Activated CD8-positive, alpha-beta T cell treated with anti-CD3 and anti-CD28 coated beads for 36 hours (primary cell): ENCODE data around the gene BMP10. TPM values are rescaled to one million over a fixed set of nuclear protein-coding genes. Genes with fewer than 3 reads are reported as not detected.
A peak's percentile ranks its signal among the peaks of the same experiment; 100 is the strongest.

ENCODE experiments used
- ATAC-seq: fragments of 200-7000 bp; cut with Tn5 transposase; one replicate; pipeline ENCODE4 v1.10.0; 2021; ENCODE audit warnings: mild to moderate bottlenecking, moderate library complexity
- CTCF ChIA-PET: fragments of 350-600 bp; sonication (Branson Sonifier 250); formaldehyde crosslinking; loops from one replicate; lab custom pipeline; 2021; ENCODE audit warnings: antibody characterized with exemption; lab: Charles Lee
- POLR2A ChIA-PET: fragments of 350-600 bp; sonication (Branson Sonifier 250); formaldehyde crosslinking; loops from one replicate; lab custom pipeline; 2021; ENCODE audit warnings: antibody characterized with exemption; lab: Charles Lee
- DNase-seq: peaks from one replicate; pipeline ENCODE4 v3.0.0-alpha.2; 2020
- H3K27ac Mint-ChIP-seq: one replicate; pipeline ENCODE4 v1.8.0; 2021; ENCODE audit warnings: mild to moderate bottlenecking, mixed read lengths
- H3K27me3 Mint-ChIP-seq: one replicate; pipeline ENCODE4 v1.8.0; 2021; ENCODE audit warnings: mixed read lengths
- H3K36me3 Mint-ChIP-seq: one replicate; pipeline ENCODE4 v1.8.0; 2021; ENCODE audit warnings: low read depth, mixed read lengths
- H3K4me1 Mint-ChIP-seq: one replicate; pipeline ENCODE4 v1.8.0; 2021; ENCODE audit warnings: low read depth, mixed read lengths
- H3K4me3 Mint-ChIP-seq: one replicate; pipeline ENCODE4 v1.8.0; 2021; ENCODE audit warnings: mild to moderate bottlenecking, moderate library complexity, mixed read lengths
- H3K9me3 Mint-ChIP-seq: one replicate; pipeline ENCODE4 v1.8.0; 2021; ENCODE audit warnings: mixed read lengths
- intact Hi-C: fragments of 100-400 bp; cut with micrococcal nuclease; formaldehyde crosslinking; loops from one replicate; pipeline ENCODE4 v1.10.0; 2022
- total RNA-seq, 2 experiments: library from RNA; stranded (reverse); gene quantifications; one replicate each; pipeline ENCODE4 v1.2.3, GENCODE V29; 2021
- TF ChIP-seq, protein P1 (sequence below): fragments of 200-600 bp; IDR thresholded peaks from one replicate; pipeline ENCODE4 v1.8.0; 2022; ENCODE audit warnings: antibody characterized with exemption, mild to moderate bottlenecking

Gene BMP10
- total RNA-seq, 2 experiments from 2014 or later = not detected

DNA sequence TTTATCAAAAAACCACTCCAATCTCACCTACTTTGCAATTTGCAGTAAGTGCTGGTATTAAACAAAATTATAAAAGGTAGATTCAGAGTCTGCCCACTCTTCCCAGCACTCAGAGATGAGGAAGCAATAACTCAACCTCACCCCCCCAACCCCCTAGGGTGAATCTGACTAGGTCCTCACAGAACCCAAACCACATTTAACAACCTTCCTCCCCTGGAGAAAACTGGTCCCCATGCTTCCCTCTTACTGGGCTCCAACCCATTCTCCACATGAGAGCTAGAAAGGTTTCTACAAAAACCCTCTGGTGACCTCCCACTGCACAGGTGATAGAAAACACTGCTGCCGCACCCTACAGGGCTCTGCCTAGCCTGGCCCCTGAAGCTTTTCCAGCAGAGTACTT, 40.5 kb upstream of the BMP10 start:
- H3K9me3 Mint-ChIP-seq = no peaks in the 10 kb centered on the region
- no peak for ATAC-seq
- intact Hi-C loops = loop anchor here (5.0 kb wide), 2 partner anchors 79 to 424 kb away; no protein-coding TSS in a partner anchor
- ChIA-PET POLR2A (interaction anchor here (0.6 to 1.0 kb wide), 4 partner anchors 42 to 393 kb away, joined by 3 read pairs; no protein-coding TSS in a partner anchor), CTCF (interaction anchor here (0.8 to 3.0 kb wide), 10 partner anchors 13 to 448 kb away, joined by 3 to 12 read pairs (median 4); no protein-coding TSS in a partner anchor)
- H3K27me3 Mint-ChIP-seq = no peaks in the 10 kb centered on the region
- H3K4me3 Mint-ChIP-seq = no peak overlapping the region
- TF ChIP-seq, protein P1, sequence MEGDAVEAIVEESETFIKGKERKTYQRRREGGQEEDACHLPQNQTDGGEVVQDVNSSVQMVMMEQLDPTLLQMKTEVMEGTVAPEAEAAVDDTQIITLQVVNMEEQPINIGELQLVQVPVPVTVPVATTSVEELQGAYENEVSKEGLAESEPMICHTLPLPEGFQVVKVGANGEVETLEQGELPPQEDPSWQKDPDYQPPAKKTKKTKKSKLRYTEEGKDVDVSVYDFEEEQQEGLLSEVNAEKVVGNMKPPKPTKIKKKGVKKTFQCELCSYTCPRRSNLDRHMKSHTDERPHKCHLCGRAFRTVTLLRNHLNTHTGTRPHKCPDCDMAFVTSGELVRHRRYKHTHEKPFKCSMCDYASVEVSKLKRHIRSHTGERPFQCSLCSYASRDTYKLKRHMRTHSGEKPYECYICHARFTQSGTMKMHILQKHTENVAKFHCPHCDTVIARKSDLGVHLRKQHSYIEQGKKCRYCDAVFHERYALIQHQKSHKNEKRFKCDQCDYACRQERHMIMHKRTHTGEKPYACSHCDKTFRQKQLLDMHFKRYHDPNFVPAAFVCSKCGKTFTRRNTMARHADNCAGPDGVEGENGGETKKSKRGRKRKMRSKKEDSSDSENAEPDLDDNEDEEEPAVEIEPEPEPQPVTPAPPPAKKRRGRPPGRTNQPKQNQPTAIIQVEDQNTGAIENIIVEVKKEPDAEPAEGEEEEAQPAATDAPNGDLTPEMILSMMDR = no peak
- no peak for DNase-seq
- no peaks in the 10 kb centered on the region for H3K36me3 Mint-ChIP-seq
- no peak overlapping the region for H3K27ac Mint-ChIP-seq
- peaks cover 34% of the 10 kb centered on the region for H3K4me1 Mint-ChIP-seq

DNA sequence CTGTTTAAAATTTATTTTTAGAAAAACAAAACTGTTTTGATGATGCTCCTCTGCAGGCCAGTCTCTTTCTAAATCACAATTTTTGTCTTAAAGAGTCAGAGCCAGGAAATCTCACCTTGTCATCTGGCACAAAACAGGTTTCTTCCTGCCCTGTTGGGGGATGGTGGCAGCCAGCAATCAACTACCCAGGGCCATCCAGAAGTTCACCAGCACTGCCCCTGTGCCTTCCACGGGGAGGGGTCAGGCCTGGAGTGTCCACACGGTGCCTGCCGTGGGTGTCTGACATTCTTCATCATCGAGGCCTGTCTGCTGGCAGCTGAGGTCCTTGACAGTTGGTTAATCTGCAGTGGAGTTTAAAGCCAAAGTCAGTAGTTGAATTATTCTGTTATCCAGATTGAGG, 40.0 kb upstream of the BMP10 start:
- no peak overlapping the region for H3K27ac Mint-ChIP-seq
- intact Hi-C loops = loop anchor here (5.0 kb wide), 2 partner anchors 79 to 424 kb away; no protein-coding TSS in a partner anchor

DNA sequence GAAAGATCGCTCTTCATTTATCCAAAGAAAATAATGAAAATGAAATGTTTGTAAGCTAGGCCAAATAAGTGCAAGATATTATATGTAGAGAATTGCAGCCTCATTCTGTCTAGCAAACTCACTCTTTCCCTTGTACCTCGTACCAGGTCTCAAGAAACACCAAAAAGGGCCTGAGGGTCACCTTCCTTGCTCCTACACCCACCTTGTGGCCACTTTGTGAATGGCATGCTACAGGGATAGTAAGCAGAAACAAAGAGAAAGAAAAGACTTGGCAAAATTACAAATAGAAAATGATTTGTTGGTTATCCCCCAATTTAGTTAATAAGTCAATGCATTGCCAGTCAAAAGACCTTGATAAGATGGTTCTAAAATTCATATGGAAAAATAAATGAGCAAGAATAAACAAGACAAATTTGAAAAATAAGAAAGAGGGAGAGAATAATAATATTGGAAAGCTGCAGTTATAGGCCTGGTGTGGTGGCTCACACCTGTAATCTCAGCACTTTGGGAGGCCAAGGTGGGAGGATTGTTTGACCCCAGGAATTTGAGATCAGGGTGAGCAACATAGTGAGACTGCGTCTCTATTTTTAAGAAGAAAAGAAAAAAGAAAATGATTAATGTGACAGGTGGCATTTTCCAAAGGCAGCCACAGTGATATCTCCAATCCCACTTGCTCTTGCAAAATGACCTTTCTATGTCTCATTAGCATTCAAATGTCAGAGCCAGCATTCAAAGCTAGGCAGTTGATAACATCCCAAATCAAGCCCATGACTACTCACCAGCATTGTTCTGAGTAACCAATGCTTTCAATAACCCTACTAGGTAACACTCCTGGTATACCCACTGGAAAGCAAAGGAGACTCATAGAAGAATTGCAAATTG, 38.8 kb upstream of the BMP10 start:
- no peaks in the 10 kb centered on the region for H3K27me3 Mint-ChIP-seq
- peaks cover 35% of the 10 kb centered on the region for H3K4me1 Mint-ChIP-seq
- peak; percentile 92 for DNase-seq
- ChIA-PET CTCF (interaction anchor here (0.7 to 5.3 kb wide), 32 partner anchors 9 to 444 kb away, joined by 3 to 60 read pairs (median 3); partner anchors contain the start of genes APLF, ARHGAP25 and FBXO48), POLR2A (interaction anchor here (0.7 to 3.2 kb wide), 3 partner anchors 86 to 158 kb away, joined by 3 to 18 read pairs (median 3); no protein-coding TSS in a partner anchor)
- H3K9me3 Mint-ChIP-seq = no peaks in the 10 kb centered on the region
- intact Hi-C loops = loop anchor here (5.0 kb wide), 4 partner anchors 78 to 443 kb away; partner anchors contain the start of genes APLF and FBXO48
- peak overlapping the region; percentile 60 for H3K27ac Mint-ChIP-seq
- peak; percentile 45 for ATAC-seq
- H3K36me3 Mint-ChIP-seq = no peaks in the 10 kb centered on the region
- H3K4me3 Mint-ChIP-seq = no peak overlapping the region
- TF ChIP-seq, protein P1 = peak; percentile 91

More for the DNA sequence above, 40.0 kb upstream of the BMP10 start:
- H3K36me3 Mint-ChIP-seq = no peaks in the 10 kb centered on the region
- ATAC-seq = no peak
- ChIA-PET POLR2A (interaction anchor here (0.6 to 0.9 kb wide), 2 partner anchors 43 to 394 kb away, joined by 3 read pairs; no protein-coding TSS in a partner anchor), CTCF (interaction anchor here (0.8 to 2.1 kb wide), 8 partner anchors 14 to 448 kb away, joined by 3 to 9 read pairs (median 3); no protein-coding TSS in a partner anchor)
- no peaks in the 10 kb centered on the region for H3K27me3 Mint-ChIP-seq
- H3K4me3 Mint-ChIP-seq = no peak overlapping the region
- no peaks in the 10 kb centered on the region for H3K9me3 Mint-ChIP-seq
- H3K4me1 Mint-ChIP-seq = peaks cover 35% of the 10 kb centered on the region
- TF ChIP-seq, protein P1 = no peak
- no peak for DNase-seq

DNA sequence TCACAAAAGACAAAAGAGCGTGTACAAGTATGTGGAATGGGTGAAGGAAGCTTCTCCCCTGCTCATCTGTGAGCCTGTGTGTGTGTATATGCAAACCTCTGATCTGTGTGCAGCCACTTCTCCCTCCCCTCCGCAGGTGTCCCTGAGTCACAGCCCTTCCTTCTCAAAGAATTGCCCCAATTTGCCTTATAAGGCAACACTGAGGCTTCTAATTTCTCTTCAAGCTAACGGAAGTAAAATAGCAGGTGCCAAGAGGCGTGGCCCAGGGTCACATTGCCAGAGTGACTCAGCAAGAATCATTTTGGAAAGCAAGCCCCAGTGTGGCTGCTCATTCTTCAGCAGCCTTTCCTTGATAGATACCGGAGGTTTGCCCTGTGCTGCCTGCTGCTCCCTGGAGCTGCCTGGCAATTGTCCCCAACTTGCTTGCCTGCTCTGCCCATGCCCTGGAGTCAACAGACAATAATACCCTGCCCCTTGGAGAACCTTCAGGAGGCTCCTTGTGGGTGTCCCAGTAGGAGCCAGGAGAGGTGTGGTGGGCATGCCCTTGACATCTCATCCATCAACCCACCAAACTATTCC, 37.3 kb upstream of the BMP10 start:
- H3K4me3 Mint-ChIP-seq = peak overlapping the region; percentile 48
- H3K4me1 Mint-ChIP-seq = peaks cover 35% of the 10 kb centered on the region
- ChIA-PET CTCF (interaction anchor here (0.6 to 5.3 kb wide), 25 partner anchors 12 to 443 kb away, joined by 3 to 60 read pairs (median 7); partner anchors contain the start of genes APLF, ARHGAP25 and FBXO48), POLR2A (interaction anchor here (0.6 to 3.2 kb wide), 23 partner anchors 10 to 567 kb away, joined by 3 to 18 read pairs (median 4); partner anchors contain the start of genes APLF and FBXO48)
- H3K9me3 Mint-ChIP-seq = peaks cover 1% of the 10 kb centered on the region
- TF ChIP-seq, protein P1 = no peak
- peak; percentile 95 for DNase-seq
- H3K27me3 Mint-ChIP-seq = no peaks in the 10 kb centered on the region
- peak; percentile 92 for ATAC-seq
- intact Hi-C loops = loop anchor here (5.0 kb wide), 2 partner anchors 161 to 441 kb away; partner anchors contain the start of genes APLF and FBXO48
- peak overlapping the region; percentile 94 for H3K27ac Mint-ChIP-seq
- H3K36me3 Mint-ChIP-seq = no peaks in the 10 kb centered on the region
